HUDEP-2 (cell line): ENCODE results near the gene L3MBTL4.
"Not testable (repeated sequence)": the region's sequence is repeated elsewhere in the genome, so short reads cannot be mapped to it uniquely, and the experiment has no call there.

Experiments used
- DNase-seq, 76 experiments: peaks; one replicate each; lab custom pipeline; 2025; ENCODE audit not compliant: unreplicated experiment in 76 of 76; lab: John Stamatoyannopoulos, UW

Gene L3MBTL4

DNA sequence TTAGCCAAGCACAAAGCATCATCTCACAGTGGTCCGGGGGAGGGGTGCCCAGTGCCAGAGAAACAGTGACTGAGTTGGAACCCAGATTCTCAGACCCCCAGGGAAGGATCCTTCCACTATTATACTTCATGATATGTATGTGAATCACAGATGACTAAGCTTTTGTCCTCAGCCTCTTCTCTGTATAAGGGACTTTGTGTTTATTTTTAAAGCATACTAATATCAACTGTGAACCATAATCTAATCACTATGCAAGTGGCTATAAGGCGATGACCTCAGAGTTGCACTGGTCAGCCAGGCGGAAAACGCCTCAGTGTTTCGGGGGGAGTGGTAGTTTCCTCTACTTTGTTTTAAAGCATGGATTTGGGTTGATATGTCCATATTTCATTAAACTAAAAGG lies 359.0 kb downstream of the L3MBTL4 start:
- DNase-seq = no peak

DNA sequence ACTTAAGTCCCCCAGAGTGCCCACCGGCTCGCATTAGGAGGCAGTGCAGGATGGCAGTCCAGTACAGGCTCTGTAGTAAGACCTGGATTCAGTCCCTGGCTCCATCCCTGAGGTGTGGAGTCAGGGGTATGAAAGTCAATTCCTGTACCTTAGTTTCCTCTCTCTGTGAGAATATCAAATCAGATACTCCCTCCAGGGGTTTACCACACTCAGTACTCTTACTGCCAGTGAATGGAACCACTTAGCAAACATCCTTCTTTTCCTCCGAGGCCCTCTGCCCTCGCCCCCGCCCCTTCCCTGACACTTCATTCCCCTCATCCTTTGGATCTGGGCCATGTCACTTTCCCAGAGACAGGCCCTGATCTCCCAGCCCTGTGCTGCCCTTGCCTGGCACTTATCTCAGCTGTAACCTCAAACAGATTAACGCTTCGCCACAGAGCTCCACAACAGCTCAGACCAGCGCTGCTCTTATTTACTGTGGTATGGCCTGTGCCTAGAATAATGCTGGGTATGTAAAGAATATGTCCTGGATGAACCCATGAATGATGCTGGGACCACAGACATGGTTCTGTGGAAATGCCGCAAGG lies 360.4 kb downstream of the L3MBTL4 start:
- no peak for DNase-seq

DNA sequence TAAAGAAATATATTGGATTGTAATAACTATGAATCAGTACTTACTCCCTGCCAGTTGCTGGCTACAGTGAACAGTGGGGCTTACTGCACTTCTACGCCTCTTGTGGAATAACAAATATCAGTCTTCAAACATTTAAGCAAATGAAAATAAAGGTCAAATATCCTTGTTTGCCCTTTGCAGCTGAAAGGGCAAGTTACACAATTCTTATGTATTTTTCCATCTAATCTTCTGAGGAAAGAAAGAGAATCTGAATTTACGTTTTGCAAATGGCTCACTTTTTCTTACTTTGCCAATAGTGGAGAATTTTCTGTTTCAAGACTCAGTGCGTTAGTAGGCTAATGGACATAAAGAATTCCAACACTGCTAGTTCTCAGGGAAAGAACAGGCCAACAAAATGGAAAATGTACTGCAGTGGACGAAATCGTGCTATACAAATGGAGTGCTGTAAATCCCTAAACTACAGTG lies 362.2 kb downstream of the L3MBTL4 start:
- no peak for DNase-seq

DNA sequence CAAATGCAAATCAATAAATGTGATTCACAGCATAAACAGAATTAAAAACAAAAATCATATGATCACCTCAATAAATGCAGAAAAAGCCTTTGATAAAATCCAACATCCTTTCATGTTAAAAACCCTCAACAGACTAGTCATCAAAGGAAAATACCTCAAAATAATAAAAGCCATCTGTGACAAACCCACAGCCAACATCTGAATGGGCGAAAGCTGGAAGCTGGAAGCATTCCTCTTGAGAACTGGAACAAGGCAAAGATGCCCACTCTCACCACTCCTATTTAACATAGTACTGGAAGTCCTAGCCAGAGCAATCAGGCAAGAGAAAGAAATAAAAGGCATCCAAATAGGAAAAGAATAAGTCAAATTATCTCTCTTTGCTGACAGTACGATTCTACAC lies 367.1 kb downstream of the L3MBTL4 start:
- not testable (repeated sequence) for DNase-seq

DNA sequence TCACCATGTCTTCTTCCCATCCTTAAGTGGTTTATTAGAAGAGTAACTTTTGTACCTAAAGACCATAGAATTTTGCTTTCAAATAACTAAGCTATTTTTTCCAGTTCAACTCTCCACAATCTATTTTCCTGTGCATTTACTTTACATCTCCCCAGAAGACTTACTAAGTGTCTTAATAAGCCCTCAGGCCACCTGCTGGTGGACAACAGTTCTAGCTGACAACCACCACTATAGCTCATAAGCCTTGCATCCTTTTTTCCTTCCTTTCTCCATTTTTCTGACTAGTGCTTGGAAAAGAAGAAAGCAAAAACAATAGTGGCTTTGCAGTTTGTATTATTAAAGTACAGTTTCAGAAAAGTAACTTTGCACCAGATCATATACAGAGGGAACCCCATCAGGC lies 369.9 kb downstream of the L3MBTL4 start:
- no peak for DNase-seq

DNA sequence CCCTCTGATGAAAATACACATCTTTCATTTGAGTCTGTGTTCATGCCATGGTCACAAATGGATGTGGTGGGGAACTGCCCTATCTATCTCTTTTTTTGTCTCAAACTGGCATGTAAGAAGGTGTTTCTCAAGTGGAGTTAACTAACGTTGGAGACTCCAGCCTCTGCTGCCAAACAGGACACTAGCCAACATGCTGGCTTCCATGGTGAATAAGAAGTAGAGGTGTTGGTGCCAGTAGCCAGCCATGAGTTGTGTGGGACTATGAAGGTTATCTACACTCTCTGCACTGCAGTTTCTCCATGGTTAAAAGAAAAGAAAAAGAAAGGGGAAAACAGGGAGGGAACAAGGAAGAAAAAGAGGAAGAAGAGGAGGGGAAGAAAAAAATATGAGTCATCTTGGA lies 370.4 kb downstream of the L3MBTL4 start:
- no peak for DNase-seq

DNA sequence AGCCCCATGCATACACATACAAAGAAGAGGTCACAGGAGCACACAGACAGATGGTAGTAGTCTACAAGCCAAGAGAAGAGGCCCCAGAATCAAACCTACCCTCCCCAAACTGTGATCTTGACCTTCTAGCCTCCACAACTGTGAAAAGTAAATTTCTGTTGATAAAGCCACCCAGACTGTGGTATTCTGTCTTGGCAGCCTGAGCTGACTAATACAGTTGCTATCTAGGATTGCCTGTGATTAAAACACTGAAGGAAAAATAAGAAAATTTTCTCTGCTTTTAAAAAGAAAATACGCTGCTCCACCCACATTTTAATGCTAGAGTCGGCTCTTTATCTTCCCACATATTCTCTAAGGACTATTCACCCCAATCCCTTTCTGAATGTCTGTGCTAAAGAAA lies 375.7 kb downstream of the L3MBTL4 start:
- DNase-seq = no peak

DNA sequence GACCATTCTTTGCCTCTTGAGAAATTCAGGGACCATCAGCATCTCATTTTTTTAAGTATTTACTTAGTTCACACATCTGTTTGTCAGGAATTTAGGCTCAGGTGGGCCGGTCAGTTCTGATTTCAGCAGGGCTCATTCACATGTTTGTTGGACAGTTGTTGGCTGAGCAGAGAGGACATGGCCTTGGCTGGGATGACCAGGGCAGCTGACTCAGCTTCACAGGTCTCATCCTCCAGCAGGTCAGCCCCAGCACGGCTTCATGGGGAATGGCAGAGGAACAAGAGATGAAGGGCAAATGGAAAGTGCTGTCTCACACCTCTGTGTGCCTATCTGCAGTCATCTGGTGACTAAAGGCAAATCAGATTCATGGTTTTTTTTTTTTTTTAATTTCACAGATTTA lies 383.3 kb downstream of the L3MBTL4 start:
- no peak for DNase-seq

DNA sequence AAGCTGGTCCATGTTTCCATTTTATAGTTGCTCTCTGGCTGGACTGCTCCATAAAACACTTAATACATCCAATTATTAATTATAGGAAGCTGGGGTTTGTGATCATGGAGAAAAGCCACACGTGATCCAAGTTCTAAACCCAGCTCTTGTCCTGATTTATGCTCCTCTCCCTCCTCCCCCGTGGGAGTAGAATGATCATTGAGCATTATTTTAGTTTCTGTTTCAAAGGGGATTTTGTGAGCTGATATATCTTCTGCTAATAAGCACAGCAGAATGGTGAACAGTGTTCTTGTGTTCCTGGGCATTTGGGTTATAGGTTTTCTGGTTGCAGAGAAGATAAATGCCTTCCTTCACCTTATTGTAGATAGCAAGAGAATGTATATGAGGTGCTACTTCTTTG lies 383.7 kb downstream of the L3MBTL4 start:
- DNase-seq = no peak

DNA sequence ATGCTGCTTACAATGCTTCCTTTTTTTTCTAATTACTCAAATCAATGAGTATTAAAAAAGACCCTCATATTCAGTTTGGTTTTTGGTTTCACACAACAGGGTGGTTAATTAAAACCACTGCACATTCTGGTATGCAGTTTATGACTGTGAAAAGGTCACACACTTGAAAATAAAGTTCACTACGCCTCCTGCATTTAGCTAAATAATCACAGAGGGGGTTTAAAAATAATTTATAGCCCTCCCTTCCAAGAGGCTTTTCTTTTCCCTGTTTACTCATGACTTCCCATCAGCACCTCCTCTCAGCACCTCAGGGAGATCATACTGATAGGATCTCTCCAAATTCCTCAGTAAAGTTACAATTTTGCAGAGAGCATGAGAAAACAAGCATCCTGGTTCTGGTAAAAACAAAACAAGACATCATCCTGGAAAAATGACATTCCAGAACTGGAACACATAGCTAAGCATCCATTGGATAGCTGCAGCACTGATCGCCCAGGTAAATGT lies 389.9 kb downstream of the L3MBTL4 start:
- no peak for DNase-seq

DNA sequence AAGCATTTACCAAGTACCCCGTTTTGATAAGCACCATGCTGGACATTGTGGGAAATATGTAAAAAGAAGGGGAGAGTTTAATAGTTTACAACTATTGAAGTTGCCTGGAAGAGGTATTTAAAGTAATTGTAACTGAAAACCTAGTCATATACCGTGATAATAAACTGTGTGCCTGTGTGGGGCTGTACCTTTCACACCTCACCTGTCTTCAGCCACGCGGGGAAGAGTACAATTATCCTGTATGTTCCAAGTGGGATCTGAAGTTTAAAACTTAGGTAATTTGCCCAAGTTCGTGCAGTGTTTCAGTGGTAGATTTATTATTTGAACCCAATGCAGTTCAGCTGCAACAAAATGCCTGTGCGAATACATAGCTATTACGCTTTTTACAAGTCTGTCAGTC lies 391.2 kb downstream of the L3MBTL4 start:
- DNase-seq = no peak

DNA sequence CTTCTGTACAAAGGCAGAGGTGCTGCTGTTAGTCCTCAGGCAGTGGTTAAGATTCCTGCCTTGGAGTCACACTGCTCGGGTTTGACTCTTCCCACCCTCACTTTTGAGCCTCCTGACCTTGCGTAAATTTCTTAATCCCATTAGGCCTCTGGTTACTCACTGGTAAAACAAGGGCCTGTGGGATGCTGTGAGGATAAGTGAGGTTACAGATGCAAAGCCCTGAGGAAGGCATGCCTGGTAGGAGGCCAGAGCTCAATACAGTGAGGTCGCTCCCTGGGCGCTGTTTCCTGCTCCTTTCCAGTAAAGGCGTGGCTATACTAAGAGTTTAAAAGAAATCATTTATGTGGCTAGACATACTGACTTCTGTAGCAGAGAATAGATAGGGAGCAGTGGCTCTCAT lies 391.9 kb downstream of the L3MBTL4 start:
- no peak for DNase-seq

DNA sequence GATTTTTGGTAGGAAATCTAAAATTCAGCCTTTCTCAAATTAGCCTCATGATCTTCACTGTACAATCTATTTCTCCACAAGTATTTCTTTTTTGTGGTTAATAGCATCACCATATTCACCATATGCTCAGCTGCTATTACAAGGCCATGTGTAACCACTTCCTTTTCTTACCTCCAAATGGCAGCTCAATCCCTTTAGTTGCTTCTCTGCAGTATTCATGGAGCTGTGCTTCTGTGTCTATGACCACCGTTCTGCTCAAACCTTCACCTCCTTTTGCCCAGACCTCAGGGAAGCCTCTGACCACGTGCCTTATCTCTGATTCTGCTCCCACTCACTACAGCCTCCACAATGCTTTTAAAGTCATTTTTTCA lies 392.7 kb downstream of the L3MBTL4 start:
- no peak for DNase-seq

DNA sequence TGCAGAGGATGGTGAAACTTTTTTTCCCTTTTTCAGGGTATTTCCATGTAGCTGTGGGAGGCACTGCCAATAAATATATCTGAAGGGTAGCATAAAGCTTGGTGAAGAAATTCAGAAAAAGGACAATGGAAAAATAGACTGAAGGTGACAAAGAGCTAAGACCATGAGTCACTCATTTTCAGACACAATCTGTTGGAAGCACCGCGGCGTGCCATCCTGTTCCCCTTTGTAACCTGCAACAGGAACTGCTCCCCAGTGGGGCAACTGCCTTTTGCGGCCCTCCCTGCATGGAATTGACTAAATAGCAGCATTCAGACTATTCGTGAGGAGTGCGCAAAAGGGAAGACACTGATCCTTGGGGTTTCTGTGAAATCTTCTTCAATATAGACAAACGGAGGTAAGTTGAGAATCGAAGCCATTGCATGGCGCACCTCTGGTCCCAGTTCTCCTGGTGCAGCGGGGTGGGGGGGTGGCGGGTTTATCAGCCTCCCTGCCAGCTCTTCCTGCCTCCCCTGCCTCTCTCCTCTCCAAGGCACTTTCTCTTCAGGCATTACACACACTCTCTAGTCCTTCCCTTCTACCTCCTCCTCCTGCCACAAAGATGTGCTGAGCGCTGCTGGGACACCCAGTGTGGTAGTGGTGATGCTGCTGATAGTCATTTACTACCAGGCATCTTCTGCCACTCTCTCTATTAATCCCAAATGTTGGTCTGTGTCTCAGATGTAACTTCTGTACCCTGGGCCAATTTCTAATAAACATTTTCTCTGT lies 393.2 kb downstream of the L3MBTL4 start:
- no peak for DNase-seq

DNA sequence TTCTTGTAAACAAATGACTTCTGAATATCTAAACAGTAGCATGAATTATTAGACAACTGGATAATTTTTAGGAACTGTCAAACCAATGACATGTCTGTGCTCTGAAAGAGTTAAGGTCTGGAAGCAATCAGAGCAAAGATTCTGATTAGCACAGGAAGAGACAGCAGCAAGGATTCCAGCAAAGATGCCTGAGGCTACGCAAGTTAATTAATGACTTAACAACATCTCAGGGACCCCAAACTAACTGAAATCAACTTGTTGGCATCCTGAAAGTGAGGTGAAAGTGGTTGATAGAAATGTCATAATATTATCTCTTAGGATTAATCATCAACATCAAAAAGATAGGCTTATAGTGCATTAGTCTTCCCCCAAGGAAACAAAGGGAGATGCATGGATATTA lies 396.0 kb downstream of the L3MBTL4 start:
- DNase-seq = peak in 1 of 76 experiments; percentile 0

DNA sequence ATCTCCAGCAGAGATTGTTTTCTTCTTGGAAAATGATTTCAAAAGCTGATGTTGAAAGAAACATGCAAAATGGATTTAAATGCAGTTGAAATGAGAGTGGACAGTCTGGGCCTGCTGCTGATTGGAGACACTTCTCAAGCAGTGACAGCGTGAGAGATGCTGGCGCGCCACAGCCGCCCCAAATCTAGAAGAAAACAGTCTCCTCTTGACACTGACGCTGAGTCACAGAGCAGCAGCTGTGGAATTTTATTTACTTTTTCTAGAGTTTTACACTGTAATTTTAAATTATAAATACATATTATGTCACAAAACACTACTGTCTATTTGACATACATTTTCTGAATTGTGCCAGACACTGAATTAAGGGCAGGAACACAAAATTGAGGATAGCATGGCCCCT lies 397.5 kb downstream of the L3MBTL4 start:
- DNase-seq = no peak

DNA sequence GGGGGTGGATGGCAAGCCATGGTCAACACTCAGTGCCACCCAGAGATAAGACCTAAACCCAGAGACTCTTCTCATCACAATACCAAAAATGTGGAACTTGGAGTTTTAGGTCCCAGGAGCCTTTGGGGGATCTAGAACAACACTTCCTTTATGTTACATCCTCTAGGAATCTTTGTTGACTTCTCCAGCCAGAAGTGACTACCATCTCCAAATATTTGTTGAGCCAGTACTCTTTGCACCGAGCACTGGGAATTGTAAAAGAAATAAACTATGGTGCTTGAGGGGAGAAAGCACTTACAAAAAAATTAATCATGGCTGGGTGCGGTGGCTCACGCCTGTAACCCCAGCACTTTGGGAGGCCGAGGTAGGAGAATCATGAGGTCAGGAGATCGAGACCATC lies 399.3 kb downstream of the L3MBTL4 start:
- DNase-seq = no peak

DNA sequence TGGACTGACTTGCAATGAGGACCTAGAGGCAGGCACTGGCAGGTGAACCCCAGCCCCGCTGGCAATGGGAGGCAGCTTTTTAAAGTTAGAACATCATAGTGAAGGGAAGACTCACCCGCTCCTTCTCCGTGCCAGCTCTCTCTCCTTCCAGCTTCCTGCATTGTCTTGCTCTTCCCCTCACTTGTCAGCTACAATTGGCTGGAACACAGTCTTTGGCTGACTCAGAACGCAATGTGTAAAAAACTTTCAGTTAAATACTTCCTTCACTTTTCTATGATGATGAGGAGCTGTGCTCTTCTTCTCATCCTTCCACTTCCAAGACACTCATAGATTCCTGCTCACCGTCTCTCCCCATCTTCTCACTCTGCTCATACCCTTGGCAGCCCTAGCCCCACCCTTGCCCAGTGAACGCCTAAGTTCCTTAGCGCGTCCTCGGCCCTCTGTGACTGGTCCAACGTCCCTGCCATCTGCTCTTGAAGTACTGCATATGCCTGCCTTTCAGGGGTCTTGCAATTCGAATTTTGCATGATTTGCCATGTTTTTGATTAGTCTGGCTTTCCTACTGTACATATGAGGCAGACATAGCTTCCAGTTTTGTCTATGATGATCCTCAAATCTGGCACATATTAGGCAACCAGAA lies 401.4 kb downstream of the L3MBTL4 start:
- no peak for DNase-seq

DNA sequence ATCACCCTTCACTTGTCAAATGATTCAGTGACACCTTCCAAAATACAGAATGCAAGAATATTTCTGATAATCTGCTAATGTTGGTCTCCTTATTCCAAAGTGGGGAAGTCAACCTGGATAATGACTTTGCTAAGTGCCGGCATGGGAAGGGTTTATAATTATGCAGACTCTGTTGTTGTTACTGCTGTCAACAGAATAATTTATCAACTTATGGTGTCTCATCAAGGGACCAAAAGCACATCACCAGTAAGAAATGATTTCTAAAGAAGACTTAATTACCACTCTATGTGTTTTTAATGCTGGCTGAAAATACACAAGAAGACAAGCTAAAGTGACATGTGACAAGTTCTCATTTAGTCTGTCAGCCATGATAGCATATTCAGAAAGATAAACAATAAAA lies 403.8 kb downstream of the L3MBTL4 start:
- DNase-seq = no peak

DNA sequence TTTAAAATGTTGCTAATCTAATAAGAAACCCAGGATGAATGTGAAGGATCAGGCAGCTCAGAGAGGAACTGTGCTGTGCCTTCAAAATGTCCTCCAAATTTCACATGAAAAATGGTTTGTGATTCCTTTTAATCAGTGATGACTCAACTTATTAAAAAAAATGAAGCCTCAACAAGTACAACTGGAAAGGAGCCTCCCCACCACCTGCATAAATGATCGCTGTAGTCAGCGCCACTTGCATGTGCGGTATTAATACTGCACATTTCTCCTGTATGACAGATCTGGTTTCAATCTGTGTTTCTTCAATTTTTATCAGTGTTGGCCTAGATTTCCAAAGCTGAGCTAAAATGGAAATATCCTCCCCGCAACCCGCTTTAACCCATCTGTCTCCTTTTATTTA lies 404.4 kb downstream of the L3MBTL4 start:
- no peak for DNase-seq

DNA sequence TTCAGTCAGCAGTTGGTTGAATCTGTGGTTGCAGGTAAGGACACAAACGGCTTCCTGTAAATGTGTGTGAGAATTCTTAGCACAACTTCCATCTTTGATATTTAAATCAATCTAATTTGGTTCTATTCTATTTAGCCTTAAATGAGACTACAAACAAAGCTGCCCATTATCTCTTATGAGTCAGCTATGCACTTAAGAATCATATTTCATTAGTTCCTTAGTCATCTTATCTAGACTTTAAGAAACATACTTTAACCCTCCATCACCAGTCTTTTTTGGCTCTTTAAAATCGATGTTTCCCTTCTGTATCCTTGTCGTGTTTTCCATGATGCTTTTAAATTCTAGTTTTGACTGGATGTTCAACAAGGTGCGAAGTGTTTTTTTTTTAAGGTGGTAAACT lies 405.0 kb downstream of the L3MBTL4 start:
- no peak for DNase-seq

DNA sequence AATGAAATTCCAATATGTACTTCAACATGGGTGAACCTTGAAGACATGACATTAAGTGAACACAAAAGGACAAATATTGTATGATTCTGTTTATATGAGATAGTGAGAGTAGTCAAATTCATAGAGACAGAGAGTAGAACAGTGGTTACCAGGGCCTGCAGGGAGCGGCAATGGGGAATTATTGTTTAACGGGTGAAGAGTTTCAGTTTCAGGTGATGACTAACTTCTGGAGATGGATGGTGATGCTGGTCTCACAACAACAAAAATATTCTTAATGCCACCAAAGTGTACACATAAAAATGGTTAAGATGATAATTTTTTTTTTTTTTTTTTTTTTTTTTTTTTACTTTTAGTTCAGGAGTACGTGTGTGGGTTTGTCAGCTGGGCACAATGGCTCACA lies 410.0 kb downstream of the L3MBTL4 start:
- no peak for DNase-seq
